ENCODE results near the gene NCAPG2. TPM values are rescaled to one million over a fixed set of nuclear protein-coding genes. Genes with fewer than 3 reads are reported as not detected.
A peak's percentile ranks its signal among the peaks of the same experiment; 100 is the strongest.
"Not testable (repeated sequence)": the region's sequence is repeated elsewhere in the genome, so short reads cannot be mapped to it uniquely, and the experiment has no call there.

Gene NCAPG2
- total RNA-seq, 2 donors from 2014 or later, result 129 to 205 TPM

- H3K36me3 Mint-ChIP-seq, result peaks cover 28 to 36% of the 10 kb centered on the region in 2 donors
- not testable (repeated sequence) for H3K9me3 Mint-ChIP-seq; DNase-seq (ENCODE audit: low spot score in 2 of 2)
- H3K27ac Mint-ChIP-seq, result peak overlapping the region in 1 of 2 donors; percentile 56
- peak in 1 of 2 donors; percentile 18 for ATAC-seq
These were observed 37.5 kb downstream of the NCAPG2 start for GRCh38 chr7:158666966-158667678.

- peak overlapping the region in 1 of 2 donors; percentile 63 for H3K27ac Mint-ChIP-seq
- H3K36me3 Mint-ChIP-seq, result peaks cover 22 to 35% of the 10 kb centered on the region in 2 donors
- H3K9me3 Mint-ChIP-seq, result no peaks in the 10 kb centered on the region
These were observed 38.2 kb downstream of the NCAPG2 start for GRCh38 chr7:158666401-158666800.

GRCh38 chr7:158664406-158664805 lies 40.2 kb downstream of the NCAPG2 start:
- Mint-ChIP-seq H3K27ac (peak overlapping the region in 1 of 2 donors; percentile 26), H3K9me3 (no peaks in the 10 kb centered on the region), H3K36me3 (peaks cover 19 to 42% of the 10 kb centered on the region in 2 donors)
- no peak for DNase-seq (ENCODE audit: low spot score in 2 of 2)
- ATAC-seq, result no peak

More at GRCh38 chr7:158666401-158666800, 38.2 kb downstream of the NCAPG2 start:
- ATAC-seq (no peak), DNase-seq (ENCODE audit: low spot score in 2 of 2) (no peak)

- H3K9me3 Mint-ChIP-seq, result no peaks in the 10 kb centered on the region
- ATAC-seq (peak; percentile 18 to 29), DNase-seq (ENCODE audit: low spot score in 2 of 2) (no peak)
- H3K36me3 Mint-ChIP-seq, result peaks cover 19 to 43% of the 10 kb centered on the region in 2 donors
- no peak overlapping the region for H3K27ac Mint-ChIP-seq
These were observed 41.2 kb downstream of the NCAPG2 start for GRCh38 chr7:158663428-158663741.

- Mint-ChIP-seq H3K9me3 (no peaks in the 10 kb centered on the region), H3K27ac (peak overlapping the region in 1 of 2 donors; percentile 30), H3K36me3 (peaks cover 19 to 49% of the 10 kb centered on the region in 2 donors)
- DNase-seq (ENCODE audit: low spot score in 2 of 2), result no peak
- ATAC-seq, result peak; percentile 36 to 47
These were observed 41.8 kb downstream of the NCAPG2 start for GRCh38 chr7:158662610-158663427.

- ATAC-seq (no peak), DNase-seq (ENCODE audit: low spot score in 2 of 2) (no peak)
- Mint-ChIP-seq H3K36me3 (peaks cover 20 to 47% of the 10 kb centered on the region in 2 donors), H3K27ac (no peak overlapping the region), H3K9me3 (no peaks in the 10 kb centered on the region)
These were observed 46.1 kb downstream of the NCAPG2 start for GRCh38 chr7:158658475-158658874.

- ATAC-seq (no peak), DNase-seq (ENCODE audit: low spot score in 2 of 2) (no peak)
- no peaks in the 10 kb centered on the region for H3K9me3 Mint-ChIP-seq
- H3K36me3 Mint-ChIP-seq, result peaks cover 13 to 37% of the 10 kb centered on the region in 2 donors
- peak overlapping the region; percentile 40 to 89 for H3K27ac Mint-ChIP-seq
These were observed 47.3 kb downstream of the NCAPG2 start for GRCh38 chr7:158657189-158657746.

- H3K36me3 Mint-ChIP-seq, result peaks cover 19 to 38% of the 10 kb centered on the region in 2 donors
- DNase-seq (ENCODE audit: low spot score in 2 of 2) (peak; percentile 66 to 74), ATAC-seq (peak; percentile 93 to 94)
- H3K27ac Mint-ChIP-seq, result peak overlapping the region; percentile 89 to 95
- no peaks in the 10 kb centered on the region for H3K9me3 Mint-ChIP-seq
These were observed 48.6 kb downstream of the NCAPG2 start for GRCh38 chr7:158655931-158656441.

GRCh38 chr7:158655507-158655906 lies 49.1 kb downstream of the NCAPG2 start:
- Mint-ChIP-seq H3K27ac (peak overlapping the region; percentile 89 to 95), H3K9me3 (no peaks in the 10 kb centered on the region), H3K36me3 (peaks cover 19 to 38% of the 10 kb centered on the region in 2 donors)
- DNase-seq (ENCODE audit: low spot score in 2 of 2) (no peak), ATAC-seq (peak in 1 of 2 donors; percentile 0)

- no peak for DNase-seq (ENCODE audit: low spot score in 2 of 2)
- no peak for ATAC-seq
- H3K27ac Mint-ChIP-seq, result no peak overlapping the region
- H3K36me3 Mint-ChIP-seq, result peaks cover 28 to 53% of the 10 kb centered on the region in 2 donors
- H3K9me3 Mint-ChIP-seq, result no peaks in the 10 kb centered on the region
These were observed 52.5 kb downstream of the NCAPG2 start for GRCh38 chr7:158651968-158652565.

- DNase-seq (ENCODE audit: low spot score in 2 of 2) (no peak), ATAC-seq (peak; percentile 24 to 72)
- H3K36me3 Mint-ChIP-seq, result peaks cover 20 to 53% of the 10 kb centered on the region in 2 donors
- H3K27ac Mint-ChIP-seq, result no peak overlapping the region
- H3K9me3 Mint-ChIP-seq, result no peaks in the 10 kb centered on the region
These were observed 53.8 kb downstream of the NCAPG2 start for GRCh38 chr7:158650821-158651225.

- no peak for ATAC-seq
- H3K36me3 Mint-ChIP-seq, result peaks cover 31 to 57% of the 10 kb centered on the region in 2 donors
- H3K9me3 Mint-ChIP-seq, result no peaks in the 10 kb centered on the region
- DNase-seq (ENCODE audit: low spot score in 2 of 2), result no peak
- H3K27ac Mint-ChIP-seq, result no peak overlapping the region
These were observed 55.3 kb downstream of the NCAPG2 start for GRCh38 chr7:158649279-158649678.

- H3K36me3 Mint-ChIP-seq, result peaks cover 34 to 62% of the 10 kb centered on the region in 2 donors
- no peak overlapping the region for H3K27ac Mint-ChIP-seq
- no peak for DNase-seq (ENCODE audit: low spot score in 2 of 2)
- H3K9me3 Mint-ChIP-seq, result no peaks in the 10 kb centered on the region
- ATAC-seq, result no peak
These were observed 55.8 kb downstream of the NCAPG2 start for GRCh38 chr7:158648787-158649186.

- Mint-ChIP-seq H3K9me3 (no peaks in the 10 kb centered on the region), H3K27ac (no peak overlapping the region), H3K36me3 (peaks cover 34 to 62% of the 10 kb centered on the region in 2 donors)
- no peak for ATAC-seq
- no peak for DNase-seq (ENCODE audit: low spot score in 2 of 2)
These were observed 56.4 kb downstream of the NCAPG2 start for GRCh38 chr7:158648168-158648567.

- Mint-ChIP-seq H3K9me3 (no peaks in the 10 kb centered on the region), H3K36me3 (peaks cover 34 to 63% of the 10 kb centered on the region in 2 donors), H3K27ac (no peak overlapping the region)
- DNase-seq (ENCODE audit: low spot score in 2 of 2) (no peak), ATAC-seq (no peak)
These were observed 57.2 kb downstream of the NCAPG2 start for GRCh38 chr7:158647475-158647792.

- DNase-seq (ENCODE audit: low spot score in 2 of 2) (peak in 1 of 2 donors; percentile 28), ATAC-seq (peak in 1 of 2 donors; percentile 16)
- H3K9me3 Mint-ChIP-seq, result no peaks in the 10 kb centered on the region
- H3K36me3 Mint-ChIP-seq, result peaks cover 33 to 64% of the 10 kb centered on the region in 2 donors
- H3K27ac Mint-ChIP-seq, result peak overlapping the region in 1 of 2 donors; percentile 29
These were observed 57.7 kb downstream of the NCAPG2 start for GRCh38 chr7:158646766-158647474.
